ENCODE measurements around the gene PCCA.

- TF ChIP-seq, protein P1, sequence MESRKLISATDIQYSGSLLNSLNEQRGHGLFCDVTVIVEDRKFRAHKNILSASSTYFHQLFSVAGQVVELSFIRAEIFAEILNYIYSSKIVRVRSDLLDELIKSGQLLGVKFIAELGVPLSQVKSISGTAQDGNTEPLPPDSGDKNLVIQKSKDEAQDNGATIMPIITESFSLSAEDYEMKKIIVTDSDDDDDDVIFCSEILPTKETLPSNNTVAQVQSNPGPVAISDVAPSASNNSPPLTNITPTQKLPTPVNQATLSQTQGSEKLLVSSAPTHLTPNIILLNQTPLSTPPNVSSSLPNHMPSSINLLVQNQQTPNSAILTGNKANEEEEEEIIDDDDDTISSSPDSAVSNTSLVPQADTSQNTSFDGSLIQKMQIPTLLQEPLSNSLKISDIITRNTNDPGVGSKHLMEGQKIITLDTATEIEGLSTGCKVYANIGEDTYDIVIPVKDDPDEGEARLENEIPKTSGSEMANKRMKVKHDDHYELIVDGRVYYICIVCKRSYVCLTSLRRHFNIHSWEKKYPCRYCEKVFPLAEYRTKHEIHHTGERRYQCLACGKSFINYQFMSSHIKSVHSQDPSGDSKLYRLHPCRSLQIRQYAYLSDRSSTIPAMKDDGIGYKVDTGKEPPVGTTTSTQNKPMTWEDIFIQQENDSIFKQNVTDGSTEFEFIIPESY (IDR thresholded peaks at IDR 0.05; ENCODE audit: borderline replicate concordance, low read depth), result no peak
- TF ChIP-seq, protein P2, sequence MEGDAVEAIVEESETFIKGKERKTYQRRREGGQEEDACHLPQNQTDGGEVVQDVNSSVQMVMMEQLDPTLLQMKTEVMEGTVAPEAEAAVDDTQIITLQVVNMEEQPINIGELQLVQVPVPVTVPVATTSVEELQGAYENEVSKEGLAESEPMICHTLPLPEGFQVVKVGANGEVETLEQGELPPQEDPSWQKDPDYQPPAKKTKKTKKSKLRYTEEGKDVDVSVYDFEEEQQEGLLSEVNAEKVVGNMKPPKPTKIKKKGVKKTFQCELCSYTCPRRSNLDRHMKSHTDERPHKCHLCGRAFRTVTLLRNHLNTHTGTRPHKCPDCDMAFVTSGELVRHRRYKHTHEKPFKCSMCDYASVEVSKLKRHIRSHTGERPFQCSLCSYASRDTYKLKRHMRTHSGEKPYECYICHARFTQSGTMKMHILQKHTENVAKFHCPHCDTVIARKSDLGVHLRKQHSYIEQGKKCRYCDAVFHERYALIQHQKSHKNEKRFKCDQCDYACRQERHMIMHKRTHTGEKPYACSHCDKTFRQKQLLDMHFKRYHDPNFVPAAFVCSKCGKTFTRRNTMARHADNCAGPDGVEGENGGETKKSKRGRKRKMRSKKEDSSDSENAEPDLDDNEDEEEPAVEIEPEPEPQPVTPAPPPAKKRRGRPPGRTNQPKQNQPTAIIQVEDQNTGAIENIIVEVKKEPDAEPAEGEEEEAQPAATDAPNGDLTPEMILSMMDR (IDR thresholded peaks at IDR 0.05), result no peak
- TF ChIP-seq EP300 (IDR thresholded peaks at IDR 0.05; ENCODE audit: borderline replicate concordance in 1 of 2, low read depth in 1 of 2, low read length in 1 of 2), result no peak
- TF ChIP-seq MXI1 (IDR thresholded peaks at IDR 0.05; ENCODE audit: low read depth, low read length), result no peak
- TF ChIP-seq MEF2A (IDR thresholded peaks at IDR 0.05; ENCODE audit: borderline replicate concordance, low read depth), result no peak
- TF ChIP-seq YY1 (IDR thresholded peaks at IDR 0.05; ENCODE audit: low read depth), result no peak
- TF ChIP-seq TCF12 (IDR thresholded peaks at IDR 0.05), result no peak
- no peak for TF ChIP-seq JUND (IDR thresholded peaks at IDR 0.05)
- TF ChIP-seq POLR2AphosphoS5 (IDR thresholded peaks at IDR 0.05; ENCODE audit: low read depth, low read length), result no peak
- TF ChIP-seq, protein P3, sequence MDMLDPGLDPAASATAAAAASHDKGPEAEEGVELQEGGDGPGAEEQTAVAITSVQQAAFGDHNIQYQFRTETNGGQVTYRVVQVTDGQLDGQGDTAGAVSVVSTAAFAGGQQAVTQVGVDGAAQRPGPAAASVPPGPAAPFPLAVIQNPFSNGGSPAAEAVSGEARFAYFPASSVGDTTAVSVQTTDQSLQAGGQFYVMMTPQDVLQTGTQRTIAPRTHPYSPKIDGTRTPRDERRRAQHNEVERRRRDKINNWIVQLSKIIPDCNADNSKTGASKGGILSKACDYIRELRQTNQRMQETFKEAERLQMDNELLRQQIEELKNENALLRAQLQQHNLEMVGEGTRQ (IDR thresholded peaks at IDR 0.05; ENCODE audit: borderline replicate concordance, low read depth, low read length), result no peak
- TF ChIP-seq RFX5 (IDR thresholded peaks at IDR 0.05; ENCODE audit: low read length), result no peak
- TF ChIP-seq CHD2 (IDR thresholded peaks at IDR 0.05; ENCODE audit: low read length, partially characterized antibody), result no peak
These were observed 443.3 kb downstream of the PCCA start for GRCh38 chr13:100532090-100532766.
